ENCODE data around the gene RPS6KB1.
"Not testable (repeated sequence)": the region's sequence is repeated elsewhere in the genome, so short reads cannot be mapped to it uniquely, and the experiment has no call there.

RPS6KB1 gene

GRCh38 chr17:59872351-59872750, 20.6 kb upstream of the RPS6KB1 start:
- DNase-seq = no peak

DNA sequence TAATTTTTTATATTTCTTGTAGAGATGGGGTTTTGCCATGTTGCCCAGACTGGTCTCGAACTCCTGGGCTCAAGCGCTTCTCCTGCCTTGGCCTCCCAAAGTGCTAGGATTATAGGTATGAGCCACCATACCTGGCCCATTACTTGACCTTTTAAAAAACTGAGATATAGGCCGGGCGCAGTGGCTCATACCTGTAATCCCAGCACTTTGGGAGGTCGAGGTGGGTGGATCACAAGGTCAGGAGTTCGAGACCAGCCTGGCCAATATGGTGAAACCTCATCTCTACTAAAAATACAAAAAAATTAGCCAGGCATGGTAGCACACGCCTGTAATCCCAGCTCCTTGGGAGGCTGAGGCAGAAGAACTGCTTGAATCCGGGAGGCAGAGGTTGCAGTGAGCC, 19.5 kb upstream of the RPS6KB1 start:
- DNase-seq = not testable (repeated sequence)

DNA sequence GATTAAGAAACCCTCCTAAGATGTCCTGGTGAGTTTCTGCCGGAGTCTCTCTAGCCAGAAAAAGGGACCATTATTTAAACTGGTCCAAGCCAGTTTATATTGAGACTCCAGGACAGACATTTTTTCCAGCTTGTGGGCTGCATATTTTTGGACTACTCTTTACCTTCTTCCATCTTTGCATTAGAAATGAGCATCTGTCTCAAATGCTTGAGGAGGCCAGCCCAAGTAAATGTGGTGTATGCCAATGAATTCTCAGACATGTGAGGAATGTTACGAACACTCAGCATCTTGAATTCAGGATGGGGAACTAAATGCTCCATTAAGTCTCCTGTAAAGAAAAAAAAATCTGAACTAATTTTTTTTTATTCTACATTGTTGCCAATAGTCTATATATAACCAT, 18.5 kb upstream of the RPS6KB1 start:
- DNase-seq = no peak

DNA sequence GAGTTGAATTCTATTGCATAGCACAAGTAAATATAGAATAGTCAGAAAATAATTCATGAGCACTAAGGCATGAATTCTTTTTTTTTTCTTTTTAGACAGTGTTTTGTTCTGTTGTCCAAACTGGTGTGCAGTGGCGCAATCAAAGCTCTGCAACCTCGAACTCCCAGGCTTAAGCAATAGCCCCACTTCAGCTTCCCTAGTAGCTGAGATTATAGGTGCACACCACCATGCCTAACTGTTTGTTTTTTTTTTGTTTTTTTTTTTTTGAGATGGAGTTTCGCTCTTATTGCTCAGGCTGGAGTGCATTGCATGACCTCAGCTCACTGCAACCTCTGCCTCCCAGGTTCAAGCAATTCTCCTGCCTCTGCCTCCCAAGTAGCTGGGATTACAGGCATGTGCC, 16.8 kb upstream of the RPS6KB1 start:
- no peak for DNase-seq

DNA sequence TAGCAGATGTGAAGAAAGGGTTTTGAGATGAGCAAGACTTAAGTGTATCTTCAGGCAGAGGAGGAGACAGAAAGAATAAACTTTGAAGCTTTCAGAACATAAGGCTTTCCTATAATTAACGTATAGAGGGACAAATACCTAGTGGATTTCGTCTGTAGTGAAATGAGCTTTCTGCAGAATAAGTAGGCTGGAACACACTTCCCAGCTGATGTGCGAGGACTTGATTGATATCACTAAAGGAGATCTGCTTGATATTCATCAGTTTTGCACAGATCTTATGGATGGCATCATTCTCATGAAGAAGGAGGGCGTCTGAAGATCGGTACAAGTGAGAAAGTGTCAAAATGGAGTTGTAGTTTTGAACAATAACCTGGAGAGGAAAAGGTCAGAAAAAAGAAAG, 15.0 kb upstream of the RPS6KB1 start:
- DNase-seq = no peak

DNA sequence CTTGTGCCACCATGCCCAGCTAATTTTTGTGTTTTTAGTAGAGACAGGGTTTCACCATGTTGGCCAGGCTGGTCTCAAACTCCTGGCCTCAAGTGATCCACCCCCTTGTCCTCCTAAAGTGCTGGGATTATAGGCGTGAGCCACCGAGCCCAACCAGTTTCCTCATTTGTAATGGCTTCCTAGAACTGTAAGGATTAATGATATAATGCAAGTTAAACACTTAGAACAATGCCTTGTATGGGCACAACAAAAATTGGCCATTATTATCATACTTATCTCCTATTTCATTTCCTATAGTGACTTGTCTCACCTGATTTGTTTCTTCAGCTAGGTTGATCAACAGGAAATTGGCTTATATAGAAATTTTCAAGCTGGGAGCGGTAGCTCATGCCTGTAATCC, 14.3 kb upstream of the RPS6KB1 start:
- DNase-seq = no peak

DNA sequence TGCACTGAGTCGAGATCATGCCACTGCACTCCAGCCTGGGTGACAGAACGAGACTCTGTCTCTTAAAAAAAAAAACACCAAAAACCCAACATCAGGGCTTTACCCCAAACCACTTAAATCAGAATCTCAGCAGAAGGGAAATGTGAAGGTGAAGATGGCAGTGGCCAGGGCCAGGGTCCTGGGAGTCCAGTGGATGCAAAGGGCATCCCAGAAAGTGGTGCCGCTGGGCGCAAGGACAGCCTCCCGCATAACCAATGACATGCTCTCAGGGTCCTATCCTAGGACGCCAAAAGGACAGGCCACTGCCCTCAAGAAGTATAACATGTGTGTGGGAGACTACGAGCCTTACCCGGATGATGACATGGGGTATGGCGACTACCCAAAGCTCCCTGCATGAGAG, 8.1 kb upstream of the RPS6KB1 start:
- DNase-seq = no peak

DNA sequence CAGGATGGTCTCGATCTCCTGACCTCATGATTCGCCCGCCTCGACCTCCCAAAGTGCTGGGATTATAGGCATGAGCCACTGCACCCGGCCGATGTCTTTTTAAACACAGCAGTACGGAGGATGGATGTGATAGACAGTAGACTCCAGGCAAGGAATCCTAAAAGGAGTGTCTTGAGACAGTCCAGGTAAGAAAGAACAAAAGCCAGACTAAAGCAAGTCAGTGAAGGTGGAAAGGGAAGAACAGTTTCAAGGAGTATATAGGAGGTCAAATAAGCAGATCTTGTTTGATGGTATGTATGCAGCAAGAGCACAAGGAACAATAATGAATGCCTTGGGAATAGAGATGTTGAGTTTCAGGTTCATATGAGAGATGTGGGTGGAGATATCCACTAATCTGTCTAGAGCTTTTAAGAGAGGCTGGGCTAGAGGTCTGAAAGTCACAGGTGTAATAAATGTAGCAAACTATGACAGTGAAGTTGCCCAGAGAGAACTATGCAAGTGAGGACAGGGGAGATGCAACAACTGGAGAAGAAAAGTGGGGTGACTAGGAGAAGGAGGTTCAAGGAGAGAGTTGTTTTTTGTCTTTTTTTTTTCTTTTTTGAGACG, 4.7 kb upstream of the RPS6KB1 start:
- DNase-seq = no peak

DNA sequence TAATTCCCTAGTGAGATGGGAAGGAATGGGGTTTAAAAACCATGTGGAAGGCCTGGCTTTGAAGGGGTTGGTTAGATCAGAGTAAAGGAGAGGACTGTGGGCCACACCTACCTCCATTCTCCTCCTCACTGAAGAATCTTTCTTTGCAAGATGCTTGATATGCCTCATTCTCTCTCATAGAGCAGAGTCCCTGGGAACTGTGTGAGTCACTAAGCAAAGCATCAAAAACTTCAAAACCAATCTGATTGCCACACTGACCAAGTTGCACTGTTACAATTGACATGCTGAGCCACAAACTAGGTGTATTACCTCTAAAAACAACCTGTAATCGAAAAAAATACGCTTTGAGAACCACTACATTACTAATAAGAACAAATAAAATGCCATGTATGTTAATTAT, 2.2 kb upstream of the RPS6KB1 start:
- DNase-seq = no peak

DNA sequence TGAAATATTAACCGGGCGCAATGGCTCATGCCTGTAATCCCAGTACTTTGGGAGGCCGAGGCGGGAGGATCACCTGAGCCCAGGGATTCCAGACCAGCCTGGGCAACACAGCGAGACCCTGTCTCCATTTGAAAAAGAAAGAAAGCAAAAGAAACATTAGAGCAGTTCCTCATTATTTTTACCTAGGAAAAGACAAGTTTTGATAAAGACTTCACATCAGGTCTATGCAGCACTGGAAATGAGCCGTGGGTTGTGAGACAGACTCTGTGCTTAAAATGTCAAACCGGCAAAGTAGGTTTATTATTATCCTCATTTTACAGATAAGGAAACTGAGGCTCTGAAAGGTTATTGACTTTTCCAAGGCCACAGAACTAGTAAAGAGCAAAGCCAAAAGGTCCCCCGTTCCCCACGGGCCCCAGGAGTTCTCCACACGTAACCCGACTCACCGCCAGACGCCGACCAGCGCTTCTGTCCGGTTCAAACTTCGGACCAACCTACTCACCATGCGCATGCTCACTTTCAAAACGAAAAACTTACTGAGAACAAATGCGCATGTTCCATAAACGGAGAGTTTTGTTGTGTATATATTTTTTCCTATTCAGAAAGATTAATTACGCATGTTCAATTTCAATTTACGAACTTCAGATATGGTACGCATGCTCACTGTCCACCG, 534 bp upstream of the RPS6KB1 start:
- DNase-seq = no peak

DNA sequence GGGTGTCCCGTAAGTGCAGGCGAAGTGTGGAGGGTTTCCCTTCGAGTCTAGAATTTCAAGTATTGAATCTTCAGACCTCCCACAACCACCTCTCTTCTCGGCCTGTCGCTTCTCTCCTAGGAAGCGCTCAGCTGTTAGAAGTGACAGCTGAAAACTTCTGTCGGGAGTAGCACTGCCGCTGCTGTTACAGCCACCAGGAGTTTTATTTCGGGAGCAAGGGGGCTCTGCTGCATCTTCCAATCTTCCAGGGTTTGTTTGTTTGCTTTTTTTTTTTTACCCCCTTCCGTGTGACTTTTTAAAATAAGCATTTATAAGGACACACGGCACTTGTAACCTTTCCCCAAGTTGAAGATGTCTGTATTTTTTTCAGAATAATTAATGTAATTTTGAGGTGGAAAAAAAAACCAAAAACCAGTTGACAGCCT, 767 bp downstream of the RPS6KB1 start:
- DNase-seq = no peak

- DNase-seq = no peak
These were observed 4.2 kb downstream of the RPS6KB1 start for GRCh38 chr17:59897090-59897489.

DNA sequence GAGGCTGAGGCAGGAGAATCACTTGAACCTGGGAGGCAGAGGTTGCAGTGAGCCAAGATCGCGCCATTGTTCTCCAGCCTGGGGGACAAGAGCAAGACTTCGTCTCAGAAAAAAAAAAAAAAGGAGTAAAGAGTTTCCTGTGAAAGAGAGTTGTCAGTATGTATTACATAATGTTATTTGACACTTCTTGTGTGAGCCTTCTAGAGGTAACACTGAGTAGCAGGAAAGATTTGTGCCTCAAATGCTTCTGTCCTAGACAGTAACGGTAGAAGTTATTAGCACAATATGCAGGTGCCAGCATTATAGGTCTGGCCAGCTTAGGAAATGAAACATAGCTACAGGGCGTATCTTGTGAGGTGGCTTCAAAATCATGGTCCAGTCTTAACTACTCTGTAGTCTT, 6.2 kb downstream of the RPS6KB1 start:
- no peak for DNase-seq

DNA sequence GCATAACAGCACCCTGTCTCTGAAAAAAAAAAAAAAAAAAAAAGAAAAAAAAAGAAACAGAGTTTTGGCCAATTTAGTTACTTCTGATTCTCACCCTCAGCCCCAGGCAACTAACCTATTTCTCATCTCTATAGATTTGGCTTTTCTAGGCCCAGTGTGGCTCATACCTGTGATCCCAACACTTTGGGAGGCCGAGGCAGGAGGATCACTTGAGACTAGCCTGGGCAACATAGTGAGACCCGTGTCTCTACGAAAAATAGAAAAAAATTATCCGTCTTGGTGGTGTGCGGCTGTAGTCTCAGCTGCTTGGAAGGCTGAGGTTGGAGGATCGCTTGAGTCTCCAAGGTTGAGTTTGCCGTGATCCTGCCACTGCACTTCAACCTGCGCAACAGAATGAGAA, 8.7 kb downstream of the RPS6KB1 start:
- DNase-seq = no peak

DNA sequence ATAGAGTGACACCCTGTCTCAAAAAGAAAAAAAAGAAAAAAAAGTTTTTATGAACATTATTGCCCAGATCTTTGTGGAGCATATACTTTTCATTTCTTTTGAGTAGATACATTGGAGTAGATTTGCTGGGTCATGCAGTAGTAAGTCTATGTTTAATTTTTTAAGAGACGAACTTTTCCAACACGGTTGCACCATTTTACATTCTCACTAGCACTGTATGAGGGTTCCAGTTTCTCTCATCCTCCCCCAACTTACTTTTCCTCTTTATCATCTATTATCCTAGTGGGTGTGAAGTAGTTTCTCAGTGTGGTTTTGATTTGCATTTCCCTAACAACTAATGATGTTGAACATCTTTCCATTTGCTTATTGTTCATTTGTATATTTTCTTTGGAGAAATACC, 10.5 kb downstream of the RPS6KB1 start:
- no peak for DNase-seq

- no peak for DNase-seq
These were observed 14.5 kb downstream of the RPS6KB1 start for GRCh38 chr17:59907467-59907866.

DNA sequence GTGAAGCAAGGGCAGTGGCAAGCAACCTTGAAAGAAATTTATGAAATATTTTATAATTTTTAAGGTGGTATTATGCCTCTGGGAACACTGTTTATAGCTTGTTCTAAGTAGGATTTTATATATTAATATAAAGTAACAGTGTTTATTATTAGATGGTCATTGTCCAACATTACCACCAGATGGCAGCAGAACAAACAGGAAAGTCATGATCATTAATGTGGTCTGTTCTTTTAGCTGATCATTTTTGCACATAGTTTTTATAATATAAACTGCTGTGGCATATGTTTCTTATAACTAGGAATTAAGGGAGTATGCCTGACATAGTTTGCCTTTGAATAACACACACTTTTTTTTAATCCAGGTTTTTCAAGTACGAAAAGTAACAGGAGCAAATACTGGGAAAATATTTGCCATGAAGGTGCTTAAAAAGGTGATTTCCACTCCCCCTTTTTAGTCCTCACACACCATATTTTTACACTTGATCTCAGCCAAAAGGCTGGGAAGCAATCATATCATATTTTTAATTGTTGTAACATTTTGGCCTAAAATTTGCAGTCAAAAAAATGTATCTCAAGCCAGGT, 21.4 kb downstream of the RPS6KB1 start:
- DNase-seq = no peak

DNA sequence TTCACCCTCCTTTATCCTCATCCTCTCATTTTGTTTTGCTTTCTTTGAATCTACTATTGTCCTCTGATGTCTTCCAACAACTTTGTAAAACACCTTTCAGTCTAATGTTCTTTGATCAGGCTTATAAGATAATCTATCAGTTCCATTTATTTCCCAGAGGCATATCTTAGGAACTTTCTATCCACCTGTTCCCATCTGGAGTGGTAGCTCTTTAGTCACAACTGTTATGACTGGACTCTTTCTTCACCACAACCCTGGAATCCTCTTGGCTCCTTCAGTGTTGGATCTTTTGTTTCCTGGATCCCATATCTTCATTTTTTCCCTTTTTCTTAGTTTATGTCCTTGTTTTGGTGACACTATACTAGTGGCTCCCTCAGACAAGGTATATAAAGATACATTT, 23.5 kb downstream of the RPS6KB1 start:
- no peak for DNase-seq

- DNase-seq = not testable (repeated sequence)
These were observed 27.7 kb downstream of the RPS6KB1 start for GRCh38 chr17:59920637-59921036.

DNA sequence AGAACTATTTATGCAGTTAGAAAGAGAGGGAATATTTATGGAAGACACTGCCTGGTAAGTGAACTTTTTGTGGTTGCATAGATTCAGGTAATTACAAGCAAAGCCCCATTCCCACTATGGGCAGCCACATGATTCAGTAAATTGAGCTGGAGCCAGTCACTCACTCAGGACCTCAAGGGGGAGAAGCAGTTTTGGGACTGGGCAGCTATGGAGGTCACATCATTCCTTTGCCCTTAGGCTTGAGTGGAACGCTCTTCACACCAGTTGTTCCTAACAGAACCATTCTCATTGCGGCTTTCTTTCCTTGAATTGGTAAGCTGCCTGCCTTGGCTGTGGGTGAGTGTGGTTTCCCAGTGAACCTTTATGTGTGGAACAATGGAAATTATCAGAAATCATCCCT, 37.2 kb downstream of the RPS6KB1 start:
- not testable (repeated sequence) for DNase-seq

DNA sequence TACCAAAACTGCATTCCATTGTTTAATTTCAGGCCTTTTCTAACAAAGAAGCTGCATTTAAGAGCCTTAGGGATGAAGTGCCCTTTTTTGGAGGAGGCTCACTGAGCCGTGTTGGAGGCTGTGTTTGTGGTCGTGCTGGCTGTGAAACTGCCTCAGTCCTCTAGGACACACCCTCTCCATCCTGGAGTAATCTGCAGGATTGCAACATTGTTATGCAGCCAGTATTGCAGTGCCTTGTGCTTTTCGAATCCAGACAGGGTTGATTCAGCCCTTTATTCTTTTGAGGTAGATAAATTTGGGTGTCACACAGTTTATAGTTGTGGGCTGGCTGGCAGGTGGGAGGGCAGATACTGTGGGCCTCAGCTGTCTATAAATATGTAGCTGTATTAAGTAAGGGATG, 37.8 kb downstream of the RPS6KB1 start:
- DNase-seq = not testable (repeated sequence)

- not testable (repeated sequence) for DNase-seq
These were observed 40.4 kb downstream of the RPS6KB1 start for GRCh38 chr17:59933317-59933716.

GRCh38 chr17:59940697-59941096, 47.8 kb downstream of the RPS6KB1 start:
- not testable (repeated sequence) for DNase-seq

GRCh38 chr17:59941131-59941530, 48.2 kb downstream of the RPS6KB1 start:
- no peak for DNase-seq

- not testable (repeated sequence) for DNase-seq
These were observed 53.5 kb downstream of the RPS6KB1 start for GRCh38 chr17:59946433-59946832.

Data from activated CD4-positive, CD25-positive, alpha-beta regulatory T cell treated with anti-CD3 and anti-CD28 coated beads, Interleukin-2, amount 50 U/mL, for 72 hours (primary cell).